OCI-LY3 (cell line): Measurements from ENCODE around the gene CRTC3.

Experiments
- H2AFZ ChIP-seq: fragments of 200-600, 300-600 bp; shearing (Covaris generic); 2 replicates; pipeline ENCODE4 v1.6.0; 2014; ENCODE audit warnings: antibody characterized with exemption, low read depth, low read length
- H3K27ac ChIP-seq: fragments of 200-600, 300-600 bp; sonication (generic); 2 replicates; pipeline ENCODE4 v1.5.1; 2014; ENCODE audit warnings: mild to moderate bottlenecking, low read length, moderate library complexity, mixed read lengths
- H3K27me3 ChIP-seq: fragments of 200-600, 300-600 bp; sonication (generic); 2 replicates; pipeline ENCODE4 v1.6.1; 2014; ENCODE audit warnings: low read depth, low read length, mixed read lengths
- H3K36me3 ChIP-seq: fragments of 200-600, 300-600 bp; sonication (generic); replicated peaks from 2 replicates; pipeline ENCODE3; 2014; ENCODE audit warnings: low read depth, low read length, mixed read lengths
- H3K4me1 ChIP-seq: fragments of 300-600, 200-600 bp; sonication (generic); 2 replicates; pipeline ENCODE4 v1.6.1; 2014; ENCODE audit warnings: low read length, mixed read lengths
- H3K4me2 ChIP-seq: fragments of 200-600, 300-600 bp; sonication (generic); 2 replicates; pipeline ENCODE4 v1.6.1; 2014; ENCODE audit warnings: low read length, mixed read lengths
- H3K4me3 ChIP-seq: fragments of 300-600, 200-600 bp; sonication (generic); 2 replicates; pipeline ENCODE4 v1.5.1; 2014; ENCODE audit warnings: antibody characterized with exemption, mild to moderate bottlenecking, low read length, moderate library complexity
- H3K79me2 ChIP-seq: fragments of 300-600, 200-600 bp; shearing (Covaris generic); 2 replicates; pipeline ENCODE4 v1.6.1; 2014; ENCODE audit warnings: mild to moderate bottlenecking, low read length, mixed read lengths
- H3K9ac ChIP-seq: fragments of 300-600, 200-600 bp; shearing (Covaris generic); 2 replicates; pipeline ENCODE4 v1.6.0; 2014; ENCODE audit warnings: mild to moderate bottlenecking, low read length, moderate library complexity
- H3K9me3 ChIP-seq: fragments of 200-600, 300-600 bp; shearing (Covaris generic); 2 replicates; pipeline ENCODE4 v1.6.1; 2014; ENCODE audit warnings: low read length, mixed read lengths; ENCODE audit not compliant: insufficient read depth
- H4K20me1 ChIP-seq: fragments of 200-600, 300-600 bp; sonication (generic); 2 replicates; pipeline ENCODE4 v1.6.1; 2016; ENCODE audit warnings: low read length, mixed read lengths; ENCODE audit not compliant: insufficient read depth
- EZH2phosphoT487 ChIP-seq: fragments of 200-600 bp; shearing (Covaris generic); IDR thresholded peaks from 2 replicates; pipeline ENCODE4 v1.6.1; 2018; ENCODE audit warnings: antibody characterized with exemption, mixed run types, low read depth
- TF ChIP-seq, protein P1 (sequence below): fragments of 200-600, 300-600 bp; sonication (generic); IDR thresholded peaks from 2 replicates; pipeline ENCODE4 v1.5.1; 2014; ENCODE audit warnings: antibody characterized with exemption, low read length, low read depth

CRTC3 gene

DNA sequence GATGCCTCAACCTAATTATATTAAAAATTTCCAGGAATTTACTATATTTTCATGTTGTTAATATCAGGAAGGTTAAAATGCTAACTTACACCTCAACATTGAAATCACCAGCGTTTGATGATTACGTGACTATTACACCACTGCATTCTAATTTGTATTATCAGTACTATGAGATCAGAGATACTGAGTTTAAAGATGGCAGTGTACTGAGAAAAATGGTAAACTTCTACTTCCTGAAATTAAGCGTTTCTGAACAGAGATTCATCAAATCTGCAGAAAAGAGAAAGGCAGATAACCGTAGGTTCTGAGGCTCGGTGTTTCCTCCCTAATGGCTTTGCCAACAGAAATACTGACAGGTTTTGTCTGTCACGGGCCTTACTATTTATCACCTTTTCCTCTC, 69.9 kb downstream of the CRTC3 start:
- peaks cover 36% of the 10 kb centered on the region for H3K4me1 ChIP-seq
- no peaks in the 10 kb centered on the region for H3K79me2 ChIP-seq
- H3K4me3 ChIP-seq: no peak overlapping the region
- no peaks in the 10 kb centered on the region for H4K20me1 ChIP-seq
- H3K9me3 ChIP-seq: no peaks in the 10 kb centered on the region
- no peaks in the 10 kb centered on the region for H3K36me3 ChIP-seq
- no peak for TF ChIP-seq EZH2phosphoT487
- TF ChIP-seq, protein P1, sequence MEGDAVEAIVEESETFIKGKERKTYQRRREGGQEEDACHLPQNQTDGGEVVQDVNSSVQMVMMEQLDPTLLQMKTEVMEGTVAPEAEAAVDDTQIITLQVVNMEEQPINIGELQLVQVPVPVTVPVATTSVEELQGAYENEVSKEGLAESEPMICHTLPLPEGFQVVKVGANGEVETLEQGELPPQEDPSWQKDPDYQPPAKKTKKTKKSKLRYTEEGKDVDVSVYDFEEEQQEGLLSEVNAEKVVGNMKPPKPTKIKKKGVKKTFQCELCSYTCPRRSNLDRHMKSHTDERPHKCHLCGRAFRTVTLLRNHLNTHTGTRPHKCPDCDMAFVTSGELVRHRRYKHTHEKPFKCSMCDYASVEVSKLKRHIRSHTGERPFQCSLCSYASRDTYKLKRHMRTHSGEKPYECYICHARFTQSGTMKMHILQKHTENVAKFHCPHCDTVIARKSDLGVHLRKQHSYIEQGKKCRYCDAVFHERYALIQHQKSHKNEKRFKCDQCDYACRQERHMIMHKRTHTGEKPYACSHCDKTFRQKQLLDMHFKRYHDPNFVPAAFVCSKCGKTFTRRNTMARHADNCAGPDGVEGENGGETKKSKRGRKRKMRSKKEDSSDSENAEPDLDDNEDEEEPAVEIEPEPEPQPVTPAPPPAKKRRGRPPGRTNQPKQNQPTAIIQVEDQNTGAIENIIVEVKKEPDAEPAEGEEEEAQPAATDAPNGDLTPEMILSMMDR: no peak
- no peak overlapping the region for H3K27ac ChIP-seq
- H2AFZ ChIP-seq: no peak overlapping the region
- no peak overlapping the region for H3K4me2 ChIP-seq
- no peak overlapping the region for H3K9ac ChIP-seq
- H3K27me3 ChIP-seq: peaks cover 40% of the 10 kb centered on the region

DNA sequence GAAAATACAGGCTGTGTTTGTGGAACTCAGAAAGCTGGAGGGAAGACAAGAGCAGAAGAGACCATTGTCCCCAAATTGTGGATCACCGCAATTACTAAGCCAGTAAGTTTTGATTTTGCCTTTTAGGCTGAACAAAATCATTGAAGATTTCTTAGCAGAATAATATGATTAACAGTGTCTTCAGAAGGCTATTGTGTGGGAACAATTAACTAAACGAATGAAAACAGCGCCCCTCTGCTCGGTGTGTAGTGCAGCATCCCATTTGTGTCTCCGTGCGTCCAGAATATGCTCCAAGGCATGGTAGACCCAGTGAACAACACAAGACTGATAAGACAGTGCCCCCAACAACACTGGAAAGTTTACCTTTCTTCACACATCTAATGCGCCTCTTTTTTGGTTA, 71.2 kb downstream of the CRTC3 start:
- H3K36me3 ChIP-seq: no peaks in the 10 kb centered on the region
- peaks cover 25% of the 10 kb centered on the region for H3K4me1 ChIP-seq
- no peak overlapping the region for H3K4me3 ChIP-seq
- no peak overlapping the region for H3K27ac ChIP-seq
- H3K4me2 ChIP-seq: no peak overlapping the region
- TF ChIP-seq, protein P1: no peak
- TF ChIP-seq EZH2phosphoT487: no peak
- H4K20me1 ChIP-seq: no peaks in the 10 kb centered on the region
- peaks cover 33% of the 10 kb centered on the region for H3K27me3 ChIP-seq
- H3K9ac ChIP-seq: no peak overlapping the region
- H3K9me3 ChIP-seq: no peaks in the 10 kb centered on the region
- no peak overlapping the region for H2AFZ ChIP-seq
- no peaks in the 10 kb centered on the region for H3K79me2 ChIP-seq

DNA sequence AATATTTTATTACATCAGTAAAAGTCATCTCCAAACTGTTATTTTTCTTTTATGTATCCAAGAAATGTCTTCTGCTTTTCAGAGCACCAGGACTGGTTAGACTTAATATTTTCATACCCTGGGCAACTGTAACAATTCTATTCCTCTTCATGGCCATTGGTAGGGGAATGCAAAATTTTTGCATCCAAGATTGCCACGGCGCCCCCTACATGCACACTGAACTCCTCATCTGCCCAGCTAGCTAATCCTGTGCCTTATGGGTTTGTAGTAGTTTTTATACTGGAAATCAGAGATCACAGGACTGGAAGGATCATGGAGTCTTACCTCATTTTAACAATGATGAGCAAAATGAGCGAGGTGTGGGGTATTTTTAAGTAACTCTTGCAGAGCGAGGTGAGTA, 74.2 kb downstream of the CRTC3 start:
- Histone ChIP-seq H3K9me3 (no peaks in the 10 kb centered on the region), H3K27ac (no peak overlapping the region), H3K27me3 (0 out of 2 replicates have a peak, but pooled peaks cover 7% of the 10 kb centered on the region), H3K36me3 (no peaks in the 10 kb centered on the region), H2AFZ (no peak overlapping the region), H4K20me1 (no peaks in the 10 kb centered on the region), H3K4me3 (no peak overlapping the region), H3K4me1 (no peaks in the 10 kb centered on the region), H3K9ac (no peak overlapping the region), H3K79me2 (no peaks in the 10 kb centered on the region), H3K4me2 (no peak overlapping the region)
- no peak for TF ChIP-seq EZH2phosphoT487
- TF ChIP-seq, protein P1: peak; percentile 73

DNA sequence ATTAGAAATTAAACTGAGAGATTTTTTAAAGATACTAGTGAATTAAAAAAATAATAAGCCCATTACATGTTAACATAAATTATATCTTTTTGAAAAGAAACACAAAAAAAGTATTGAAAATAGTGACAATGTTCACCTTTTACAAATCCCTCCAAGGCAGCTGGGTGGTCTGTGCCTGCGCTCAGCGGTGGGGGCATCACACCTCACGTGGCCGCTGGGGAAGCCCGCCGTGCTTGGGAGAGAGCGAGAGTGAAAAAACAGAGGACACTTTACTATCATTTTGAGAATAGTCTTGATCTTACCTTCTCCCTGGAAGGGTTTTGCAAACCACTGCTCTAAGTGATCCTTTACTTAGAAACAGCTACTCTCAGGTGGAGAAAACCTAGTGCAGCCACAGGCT, 76.9 kb downstream of the CRTC3 start:
- Histone ChIP-seq H3K4me2 (no peak overlapping the region), H3K27me3 (no peaks in the 10 kb centered on the region), H3K27ac (no peak overlapping the region), H3K4me1 (no peaks in the 10 kb centered on the region), H3K4me3 (no peak overlapping the region), H3K9me3 (no peaks in the 10 kb centered on the region), H3K36me3 (no peaks in the 10 kb centered on the region), H2AFZ (no peak overlapping the region), H4K20me1 (no peaks in the 10 kb centered on the region), H3K79me2 (no peaks in the 10 kb centered on the region), H3K9ac (no peak overlapping the region)
- TF ChIP-seq, protein P1: no peak
- no peak for TF ChIP-seq EZH2phosphoT487
